Measurements from ENCODE around the gene IRX3. TPM values are rescaled to one million over a fixed set of nuclear protein-coding genes. Genes with fewer than 3 reads are reported as not detected.

IRX3 gene
- total and polyA plus RNA-seq, 8 donors, result 0.58 to 42.4 (median 13.5) TPM; not detected in 1

DNA sequence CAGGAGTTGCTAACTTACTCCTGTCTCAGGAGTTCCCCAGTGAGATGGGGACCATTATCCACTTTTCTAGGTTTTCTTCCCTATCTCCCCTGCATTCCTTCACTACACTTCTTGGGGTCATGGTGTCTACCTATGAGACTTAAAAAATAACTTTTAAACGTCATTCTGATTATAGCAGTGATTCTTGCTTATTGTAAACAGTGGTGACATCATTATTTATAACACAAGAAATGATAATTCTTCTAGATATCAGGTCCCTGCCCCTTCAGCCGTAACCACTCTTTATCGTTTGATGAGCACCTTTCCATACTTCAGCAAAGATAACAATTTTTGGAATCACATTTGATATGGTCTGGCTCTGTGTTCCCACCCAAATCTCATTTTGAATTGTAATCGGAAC is 27.2 kb upstream of the IRX3 start:
- H3K36me3 ChIP-seq, result no peaks in the 10 kb centered on the region
- no peak for DNase-seq
- H3K27me3 ChIP-seq, result no peaks in the 10 kb centered on the region
- H3K4me1 ChIP-seq, result no peaks in the 10 kb centered on the region
- TF ChIP-seq, protein P1, sequence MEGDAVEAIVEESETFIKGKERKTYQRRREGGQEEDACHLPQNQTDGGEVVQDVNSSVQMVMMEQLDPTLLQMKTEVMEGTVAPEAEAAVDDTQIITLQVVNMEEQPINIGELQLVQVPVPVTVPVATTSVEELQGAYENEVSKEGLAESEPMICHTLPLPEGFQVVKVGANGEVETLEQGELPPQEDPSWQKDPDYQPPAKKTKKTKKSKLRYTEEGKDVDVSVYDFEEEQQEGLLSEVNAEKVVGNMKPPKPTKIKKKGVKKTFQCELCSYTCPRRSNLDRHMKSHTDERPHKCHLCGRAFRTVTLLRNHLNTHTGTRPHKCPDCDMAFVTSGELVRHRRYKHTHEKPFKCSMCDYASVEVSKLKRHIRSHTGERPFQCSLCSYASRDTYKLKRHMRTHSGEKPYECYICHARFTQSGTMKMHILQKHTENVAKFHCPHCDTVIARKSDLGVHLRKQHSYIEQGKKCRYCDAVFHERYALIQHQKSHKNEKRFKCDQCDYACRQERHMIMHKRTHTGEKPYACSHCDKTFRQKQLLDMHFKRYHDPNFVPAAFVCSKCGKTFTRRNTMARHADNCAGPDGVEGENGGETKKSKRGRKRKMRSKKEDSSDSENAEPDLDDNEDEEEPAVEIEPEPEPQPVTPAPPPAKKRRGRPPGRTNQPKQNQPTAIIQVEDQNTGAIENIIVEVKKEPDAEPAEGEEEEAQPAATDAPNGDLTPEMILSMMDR (IDR thresholded peaks at IDR 0.05), result no peak
- TF ChIP-seq POLR2AphosphoS5 (IDR thresholded peaks at IDR 0.05), result no peak
- H3K27ac ChIP-seq, result no peak overlapping the region
- no peak overlapping the region for H3K4me3 ChIP-seq
- intact Hi-C loops (cut with DNase I; ENCODE audit: low total_unique reads), result no loop called here
- 76 to 85% (median 80%) methylated on average over 4 of the region's 4 CpGs for WGBS, 5 donors
- no peaks in the 10 kb centered on the region for H3K9me3 ChIP-seq

GRCh38 chr16:54312502-54312991 is 26.0 kb upstream of the IRX3 start:
- TF ChIP-seq, protein P1 (IDR thresholded peaks at IDR 0.05), result no peak
- TF ChIP-seq POLR2A (IDR thresholded peaks at IDR 0.05) (no peak), POLR2AphosphoS5 (IDR thresholded peaks at IDR 0.05) (no peak), EP300 (IDR thresholded peaks at IDR 0.05) (no peak)
- Histone ChIP-seq H3K27ac (no peak overlapping the region), H3K27me3 (no peaks in the 10 kb centered on the region), H3K4me3 (no peak overlapping the region), H3K4me1 (no peaks in the 10 kb centered on the region), H3K9me3 (no peaks in the 10 kb centered on the region), H3K36me3 (no peaks in the 10 kb centered on the region)
- WGBS, 5 donors, result 88 to 98% (median 94%) methylated on average over 1 to 3 of the region's 3 CpGs
- DNase-seq, result no peak
- intact Hi-C loops (cut with DNase I; ENCODE audit: low total_unique reads), result no loop called here

DNA sequence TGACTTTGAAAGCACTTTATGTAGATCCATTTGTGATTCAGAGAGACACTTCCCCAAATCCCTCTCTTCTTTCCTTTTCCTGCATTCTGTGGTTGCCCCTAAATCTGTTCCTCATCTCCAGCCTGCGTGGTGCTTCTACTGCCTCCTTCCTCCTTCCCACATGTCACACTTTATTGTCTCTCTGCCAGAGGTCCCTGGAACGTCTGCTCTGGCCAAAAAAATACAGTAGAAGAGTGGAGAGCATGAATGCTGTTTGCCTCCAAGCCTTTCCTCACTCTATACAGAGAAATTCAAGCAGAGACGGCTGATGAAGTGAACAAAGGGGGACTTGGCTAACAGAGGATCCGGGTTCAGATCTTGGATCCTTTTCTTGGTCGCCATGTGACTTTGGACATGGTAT is 22.8 kb upstream of the IRX3 start:
- intact Hi-C loops (cut with DNase I; ENCODE audit: low total_unique reads), result no loop called here
- Histone ChIP-seq H3K4me3 (no peak overlapping the region), H3K9me3 (no peaks in the 10 kb centered on the region), H3K27ac (no peak overlapping the region), H3K36me3 (no peaks in the 10 kb centered on the region), H3K27me3 (no peaks in the 10 kb centered on the region), H3K4me1 (no peaks in the 10 kb centered on the region)
- TF ChIP-seq POLR2AphosphoS5 (IDR thresholded peaks at IDR 0.05) (no peak), EP300 (IDR thresholded peaks at IDR 0.05) (no peak), POLR2A (IDR thresholded peaks at IDR 0.05) (no peak)
- TF ChIP-seq, protein P1 (IDR thresholded peaks at IDR 0.05), result no peak
- no peak for DNase-seq
- 64 to 80% (median 67%) methylated on average over 5 of the region's 5 CpGs for WGBS, 5 donors

- no peaks in the 10 kb centered on the region for H3K9me3 ChIP-seq
- TF ChIP-seq, protein P1 (IDR thresholded peaks at IDR 0.05), result no peak
- TF ChIP-seq EP300 (IDR thresholded peaks at IDR 0.05) (no peak), POLR2AphosphoS5 (IDR thresholded peaks at IDR 0.05) (no peak), POLR2A (IDR thresholded peaks at IDR 0.05) (no peak)
- no peak overlapping the region for H3K27ac ChIP-seq
- H3K4me3 ChIP-seq, result no peak overlapping the region
- 69 to 89% (median 74%) methylated on average over 3 of the region's 3 CpGs for WGBS, 5 donors
- H3K36me3 ChIP-seq, result no peaks in the 10 kb centered on the region
- DNase-seq, result no peak
- intact Hi-C loops (cut with DNase I; ENCODE audit: low total_unique reads), result no loop called here
- H3K27me3 ChIP-seq, result no peaks in the 10 kb centered on the region
- H3K4me1 ChIP-seq, result no peaks in the 10 kb centered on the region
Measured at GRCh38 chr16:54305080-54305479, 18.5 kb upstream of the IRX3 start.

All from stomach (tissue), 9 donors.